ENCODE results near the gene XRCC1. TPM values are rescaled to one million over a fixed set of nuclear protein-coding genes. Genes with fewer than 3 reads are reported as not detected.

The XRCC1 gene
- total and polyA plus RNA-seq, 2 experiments from 2014 or later, result 26.7 to 28.0 TPM

- H3K79me2 ChIP-seq (ENCODE audit: insufficient read depth), result peaks cover 33% of the 10 kb centered on the region
- no peak overlapping the region for H3K4me2 ChIP-seq (ENCODE audit: unreplicated experiment)
- no peak for DNase-seq
- H3K9ac ChIP-seq, result no peak overlapping the region
- no peaks in the 10 kb centered on the region for H3K9me2 ChIP-seq (ENCODE audit: insufficient read depth)
- peaks cover 4% of the 10 kb centered on the region; the same call in 1 of the 2 replicates for H3F3A ChIP-seq (ENCODE audit: insufficient read depth)
- H3K36me3 ChIP-seq (ENCODE audit: low read depth), result no peaks in the 10 kb centered on the region
- 0 out of 2 replicates have a peak, but pooled peaks cover 4% of the 10 kb centered on the region for H3K27me3 ChIP-seq (replicated peaks; ENCODE audit: insufficient read depth)
- H3K9me3 ChIP-seq (ENCODE audit: low read depth), result no peaks in the 10 kb centered on the region
- 69 to 76% methylated on average over 4 of the region's 4 CpGs for WGBS, 2 experiments (ENCODE audit: low coverage in 1 of 2, low lambda C conversion rate in 2 of 2, missing lambda C conversion rate in 2 of 2)
- in situ Hi-C loops (cut with MboI), result no loop called here
- TF ChIP-seq EZH2 (IDR thresholded peaks at IDR 0.05; ENCODE audit: insufficient read depth, poor library complexity, severe bottlenecking) (no peak), EZH2phosphoT487 (IDR thresholded peaks at IDR 0.05; ENCODE audit: insufficient read depth, low read depth) (no peak)
- H4K20me1 ChIP-seq (ENCODE audit: insufficient read depth), result no peaks in the 10 kb centered on the region
- peaks cover 12% of the 10 kb centered on the region for H3K4me1 ChIP-seq (ENCODE audit: insufficient read depth)
- H3K4me3 ChIP-seq, result no peak overlapping the region
- H3K27ac ChIP-seq, result no peak overlapping the region
- H2AFZ ChIP-seq, result no peak overlapping the region
Measured at GRCh38 chr19:43622070-43622469, 46.7 kb upstream of the XRCC1 start.

- H3K4me3 ChIP-seq, result peak overlapping the region; percentile 73
- H3K4me1 ChIP-seq (ENCODE audit: insufficient read depth), result peaks cover 12% of the 10 kb centered on the region
- TF ChIP-seq EZH2phosphoT487 (IDR thresholded peaks at IDR 0.05; ENCODE audit: insufficient read depth, low read depth), result no peak
- TF ChIP-seq EZH2 (IDR thresholded peaks at IDR 0.05; ENCODE audit: insufficient read depth, poor library complexity, severe bottlenecking), result no peak
- peaks cover 4% of the 10 kb centered on the region; the same call in 1 of the 2 replicates for H3F3A ChIP-seq (ENCODE audit: insufficient read depth)
- no peaks in the 10 kb centered on the region for H3K9me2 ChIP-seq (ENCODE audit: insufficient read depth)
- no peaks in the 10 kb centered on the region for H4K20me1 ChIP-seq (ENCODE audit: insufficient read depth)
- in situ Hi-C loops (cut with MboI), result no loop called here
- H3K27ac ChIP-seq, result peak overlapping the region; percentile 70
- no peaks in the 10 kb centered on the region for H3K36me3 ChIP-seq (ENCODE audit: low read depth)
- H3K27me3 ChIP-seq (replicated peaks; ENCODE audit: insufficient read depth), result no peaks in the 10 kb centered on the region
- H3K4me2 ChIP-seq (ENCODE audit: unreplicated experiment), result peak overlapping the region; percentile 96
- peak overlapping the region; percentile 85 for H3K9ac ChIP-seq
- WGBS, 2 experiments (ENCODE audit: low coverage in 1 of 2, low lambda C conversion rate in 2 of 2, missing lambda C conversion rate in 2 of 2), result 38 to 41% methylated on average over 23 of the region's 23 CpGs
- H3K79me2 ChIP-seq (ENCODE audit: insufficient read depth), result peaks cover 50% of the 10 kb centered on the region
- H2AFZ ChIP-seq, result peak overlapping the region; percentile 92
- no peaks in the 10 kb centered on the region for H3K9me3 ChIP-seq (ENCODE audit: low read depth)
- no peak for DNase-seq
Measured at GRCh38 chr19:43620061-43621001, 45.0 kb upstream of the XRCC1 start.

GRCh38 chr19:43619262-43620060 is 44.1 kb upstream of the XRCC1 start, which contains the start of gene ZNF428:
TSS of gene ZNF428 (minus strand) at chr19:43619629. CDS start at chr19:43614304, 5,325 bp downstream.
- H3K4me3 ChIP-seq, result peak within 1 kb of the TSS; percentile 73
- peak within 1 kb of the TSS; percentile 92 for H2AFZ ChIP-seq
- in situ Hi-C loops (cut with MboI), result no loop called here
- peaks cover 12% of the 10 kb centered on the region for H3K4me1 ChIP-seq (ENCODE audit: insufficient read depth)
- 2% methylated on average over 54 to 78 of the region's 81 CpGs for WGBS, 2 experiments (ENCODE audit: low coverage in 1 of 2, low lambda C conversion rate in 2 of 2, missing lambda C conversion rate in 2 of 2)
- H3F3A ChIP-seq (ENCODE audit: insufficient read depth), result peaks cover 4% of the 10 kb centered on the region; the same call in 1 of the 2 replicates
- DNase-seq, result peak; percentile 97
- peaks cover 59% of the 10 kb centered on the region for H3K79me2 ChIP-seq (ENCODE audit: insufficient read depth)
- no peak for TF ChIP-seq EZH2phosphoT487 (IDR thresholded peaks at IDR 0.05; ENCODE audit: insufficient read depth, low read depth)
- H3K9ac ChIP-seq, result peak within 1 kb of the TSS; percentile 85
- H4K20me1 ChIP-seq (ENCODE audit: insufficient read depth), result no peaks in the 10 kb centered on the region
- no peaks in the 10 kb centered on the region for H3K27me3 ChIP-seq (replicated peaks; ENCODE audit: insufficient read depth)
- peak within 1 kb of the TSS; percentile 96 for H3K4me2 ChIP-seq (ENCODE audit: unreplicated experiment)
- H3K9me3 ChIP-seq (ENCODE audit: low read depth), result no peaks in the 10 kb centered on the region
- no peaks in the 10 kb centered on the region for H3K36me3 ChIP-seq (ENCODE audit: low read depth)
- H3K27ac ChIP-seq, result peak within 1 kb of the TSS; percentile 70
- no peaks in the 10 kb centered on the region for H3K9me2 ChIP-seq (ENCODE audit: insufficient read depth)

GRCh38 chr19:43618921-43619261 is 43.6 kb upstream of the XRCC1 start:
- Histone ChIP-seq H3K4me3 (peak overlapping the region; percentile 73), H3K9me3 (ENCODE audit: low read depth) (no peaks in the 10 kb centered on the region), H3K4me2 (ENCODE audit: unreplicated experiment) (peak overlapping the region; percentile 96), H2AFZ (peak overlapping the region; percentile 92), H3F3A (ENCODE audit: insufficient read depth) (peaks cover 4% of the 10 kb centered on the region; the same call in 1 of the 2 replicates), H3K79me2 (ENCODE audit: insufficient read depth) (peaks cover 62% of the 10 kb centered on the region), H3K36me3 (ENCODE audit: low read depth) (no peaks in the 10 kb centered on the region), H3K4me1 (ENCODE audit: insufficient read depth) (peaks cover 12% of the 10 kb centered on the region), H3K9me2 (ENCODE audit: insufficient read depth) (no peaks in the 10 kb centered on the region), H3K27ac (peak overlapping the region; percentile 70), H4K20me1 (ENCODE audit: insufficient read depth) (no peaks in the 10 kb centered on the region), H3K9ac (peak overlapping the region; percentile 85), H3K27me3 (replicated peaks; ENCODE audit: insufficient read depth) (no peaks in the 10 kb centered on the region)
- in situ Hi-C loops (cut with MboI), result no loop called here
- peak; percentile 68 for DNase-seq
- TF ChIP-seq EZH2phosphoT487 (IDR thresholded peaks at IDR 0.05; ENCODE audit: insufficient read depth, low read depth) (no peak), EZH2 (IDR thresholded peaks at IDR 0.05; ENCODE audit: insufficient read depth, poor library complexity, severe bottlenecking) (no peak)
- 1 to 2% methylated on average over 14 of the region's 14 CpGs for WGBS, 2 experiments (ENCODE audit: low coverage in 1 of 2, low lambda C conversion rate in 2 of 2, missing lambda C conversion rate in 2 of 2)
